HG02943 (cell line): ENCODE data around the gene TAF13.

Experiments used
- ATAC-seq: cut with Tn5 transposase; IDR thresholded peaks from one replicate; pipeline ENCODE4 v1.9.1; 2021; ENCODE audit warnings: mild to moderate bottlenecking, low read depth, moderate library complexity; ENCODE audit not compliant: unreplicated experiment

The TAF13 gene

GRCh38 chr1:109075531-109076490, at the start of gene TAF13:
Gene TAF13, minus strand, starts transcription at chr1:109076003. Its CDS starts 56 bp downstream, at chr1:109075947.
- ATAC-seq, result peak; percentile 97

GRCh38 chr1:109120356-109120755, 44.6 kb upstream of the TAF13 start:
- ATAC-seq, result no peak

- no peak for ATAC-seq
These were observed 42.3 kb upstream of the TAF13 start for GRCh38 chr1:109118089-109118488.

- no peak for ATAC-seq
These were observed 40.5 kb upstream of the TAF13 start for GRCh38 chr1:109116286-109116685.

GRCh38 chr1:109115685-109116084, 39.9 kb upstream of the TAF13 start:
- ATAC-seq, result no peak

- ATAC-seq, result no peak
These were observed 38.5 kb upstream of the TAF13 start for GRCh38 chr1:109114342-109114674.

GRCh38 chr1:109113590-109114341, 38.0 kb upstream of the TAF13 start, which contains the start of gene ELAPOR1:
Gene ELAPOR1, plus strand, starts transcription at chr1:109114115. Its CDS starts 69 bp downstream, at chr1:109114184.
- no peak for ATAC-seq

GRCh38 chr1:109112652-109113285, 37.0 kb upstream of the TAF13 start:
- ATAC-seq, result no peak

GRCh38 chr1:109112056-109112651, 36.4 kb upstream of the TAF13 start:
- no peak for ATAC-seq

- ATAC-seq, result no peak
These were observed 35.7 kb upstream of the TAF13 start for GRCh38 chr1:109111386-109112055.

GRCh38 chr1:109109906-109110305, 34.1 kb upstream of the TAF13 start:
- ATAC-seq, result no peak

GRCh38 chr1:109107785-109108184, 32.0 kb upstream of the TAF13 start:
- no peak for ATAC-seq

GRCh38 chr1:109105881-109106280, 30.1 kb upstream of the TAF13 start:
- no peak for ATAC-seq

GRCh38 chr1:109104364-109105151, 28.8 kb upstream of the TAF13 start:
- ATAC-seq, result no peak

GRCh38 chr1:109099938-109100773, 24.4 kb upstream of the TAF13 start:
- ATAC-seq, result peak; percentile 76

GRCh38 chr1:109096120-109096519, 20.3 kb upstream of the TAF13 start:
- ATAC-seq, result no peak

GRCh38 chr1:109095631-109096030, 19.8 kb upstream of the TAF13 start:
- no peak for ATAC-seq

GRCh38 chr1:109094871-109095270, 19.1 kb upstream of the TAF13 start:
- no peak for ATAC-seq
